ENCODE data around the gene D2HGDH.
"Not testable (repeated sequence)": the region's sequence is repeated elsewhere in the genome, so short reads cannot be mapped to it uniquely, and the experiment has no call there.

D2HGDH gene

GRCh38 chr2:241804326-241805229 is 70.1 kb downstream of the D2HGDH start:
- TF ChIP-seq CTCF (IDR thresholded peaks at IDR 0.05; ENCODE audit: low read length) (no peak), EZH2 (optimal IDR thresholded peaks at IDR 0.05; ENCODE audit: low read depth, low read length) (no peak), EZH2phosphoT487 (IDR thresholded peaks at IDR 0.05; ENCODE audit: low read length) (no peak)
- Histone ChIP-seq H4K20me1 (ENCODE audit: insufficient read depth, low read length) (no peaks in the 10 kb centered on the region), H3K4me2 (ENCODE audit: low read depth, low read length) (no peak overlapping the region), H3K27me3 (replicated peaks; ENCODE audit: insufficient read depth, low read length) (peaks cover 28% of the 10 kb centered on the region), H3K9me2 (replicated peaks; ENCODE audit: insufficient read depth, low read length) (no peaks in the 10 kb centered on the region), H3K4me1 (ENCODE audit: low read length) (no peaks in the 10 kb centered on the region), H2AFZ (ENCODE audit: low read length) (no peak overlapping the region), H3K9me3 (replicated peaks; ENCODE audit: insufficient read depth, low read length) (no peaks in the 10 kb centered on the region), H3F3A (ENCODE audit: insufficient read depth, low read length) (no peaks in the 10 kb centered on the region), H3K27ac (ENCODE audit: low read length) (no peak overlapping the region), H3K4me3 (ENCODE audit: low read length) (no peak overlapping the region), H3K79me2 (ENCODE audit: low read length) (no peaks in the 10 kb centered on the region), H3K36me3 (replicated peaks; ENCODE audit: insufficient read depth, low read length) (no peaks in the 10 kb centered on the region), H3K9ac (ENCODE audit: low read length) (no peak overlapping the region)
- DNase-seq: no peak

- not testable (repeated sequence) for H3K9ac ChIP-seq (ENCODE audit: low read length); H3K9me2 ChIP-seq (replicated peaks; ENCODE audit: insufficient read depth, low read length); H4K20me1 ChIP-seq (ENCODE audit: insufficient read depth, low read length); DNase-seq; H3K4me2 ChIP-seq (ENCODE audit: low read depth, low read length); H3K27ac ChIP-seq (ENCODE audit: low read length); H3K36me3 ChIP-seq (replicated peaks; ENCODE audit: insufficient read depth, low read length); H3K4me3 ChIP-seq (ENCODE audit: low read length); H2AFZ ChIP-seq (ENCODE audit: low read length); H3K79me2 ChIP-seq (ENCODE audit: low read length); H3K9me3 ChIP-seq (replicated peaks; ENCODE audit: insufficient read depth, low read length); H3K4me1 ChIP-seq (ENCODE audit: low read length); H3F3A ChIP-seq (ENCODE audit: insufficient read depth, low read length)
- peaks cover 36% of the 10 kb centered on the region for H3K27me3 ChIP-seq (replicated peaks; ENCODE audit: insufficient read depth, low read length)
Measured at GRCh38 chr2:241806217-241806616, 71.8 kb downstream of the D2HGDH start.

GRCh38 chr2:241808051-241808720 is 73.8 kb downstream of the D2HGDH start:
- peaks cover 51% of the 10 kb centered on the region for H3K27me3 ChIP-seq (replicated peaks; ENCODE audit: insufficient read depth, low read length)
- no peak overlapping the region for H3K9ac ChIP-seq (ENCODE audit: low read length)
- no peak for TF ChIP-seq EZH2phosphoT487 (IDR thresholded peaks at IDR 0.05; ENCODE audit: low read length)
- no peak for TF ChIP-seq EZH2 (optimal IDR thresholded peaks at IDR 0.05; ENCODE audit: low read depth, low read length)
- no peak for TF ChIP-seq CTCF (IDR thresholded peaks at IDR 0.05; ENCODE audit: low read length)
- no peak overlapping the region for H3K4me3 ChIP-seq (ENCODE audit: low read length)
- H4K20me1 ChIP-seq (ENCODE audit: insufficient read depth, low read length): no peaks in the 10 kb centered on the region
- H3K9me3 ChIP-seq (replicated peaks; ENCODE audit: insufficient read depth, low read length): no peaks in the 10 kb centered on the region
- H3K79me2 ChIP-seq (ENCODE audit: low read length): no peaks in the 10 kb centered on the region
- no peak for DNase-seq
- H3F3A ChIP-seq (ENCODE audit: insufficient read depth, low read length): no peaks in the 10 kb centered on the region
- no peak overlapping the region for H3K4me2 ChIP-seq (ENCODE audit: low read depth, low read length)
- no peaks in the 10 kb centered on the region for H3K9me2 ChIP-seq (replicated peaks; ENCODE audit: insufficient read depth, low read length)
- H3K36me3 ChIP-seq (replicated peaks; ENCODE audit: insufficient read depth, low read length): no peaks in the 10 kb centered on the region
- H2AFZ ChIP-seq (ENCODE audit: low read length): no peak overlapping the region
- H3K4me1 ChIP-seq (ENCODE audit: low read length): no peaks in the 10 kb centered on the region
- H3K27ac ChIP-seq (ENCODE audit: low read length): no peak overlapping the region
